Measurements from ENCODE around the gene PTCD2.

The PTCD2 gene

GRCh38 chr5:72330712-72331111 lies 10.5 kb downstream of the PTCD2 start:
- Histone ChIP-seq H3K4me1 (ENCODE audit: control insufficient read depth, low read length) (no peaks in the 10 kb centered on the region), H3K27me3 (ENCODE audit: control insufficient read depth, low read length) (no peaks in the 10 kb centered on the region), H4K20me1 (ENCODE audit: control insufficient read depth, insufficient read depth, low read depth, low read length) (no peaks in the 10 kb centered on the region), H3K27ac (ENCODE audit: low read depth, low read length) (no peak overlapping the region), H3K36me3 (ENCODE audit: control insufficient read depth, low read length) (peaks cover 70% of the 10 kb centered on the region), H3K79me2 (ENCODE audit: control insufficient read depth, low read length) (no peaks in the 10 kb centered on the region), H3F3A (ENCODE audit: control insufficient read depth, insufficient read depth) (no peaks in the 10 kb centered on the region), H3K4me2 (ENCODE audit: low read length) (no peak overlapping the region), H3K9me2 (replicated peaks; ENCODE audit: control insufficient read depth, low read length) (no peaks in the 10 kb centered on the region), H3K9me3 (ENCODE audit: control insufficient read depth, insufficient read depth, low read length) (no peaks in the 10 kb centered on the region), H3K4me3 (ENCODE audit: low read length) (no peak overlapping the region)
- TF ChIP-seq EZH2phosphoT487 (IDR thresholded peaks at IDR 0.05; ENCODE audit: borderline replicate concordance, low read length): no peak
- TF ChIP-seq CTCF (IDR thresholded peaks at IDR 0.05; ENCODE audit: low read depth, low read length, poor library complexity, severe bottlenecking): no peak

GRCh38 chr5:72337159-72337558 lies 17.0 kb downstream of the PTCD2 start:
- no peaks in the 10 kb centered on the region for H4K20me1 ChIP-seq (ENCODE audit: control insufficient read depth, insufficient read depth, low read depth, low read length)
- no peaks in the 10 kb centered on the region for H3K4me1 ChIP-seq (ENCODE audit: control insufficient read depth, low read length)
- no peaks in the 10 kb centered on the region for H3K9me3 ChIP-seq (ENCODE audit: control insufficient read depth, insufficient read depth, low read length)
- no peaks in the 10 kb centered on the region for H3K79me2 ChIP-seq (ENCODE audit: control insufficient read depth, low read length)
- H3F3A ChIP-seq (ENCODE audit: control insufficient read depth, insufficient read depth): 0 out of 2 replicates have a peak, but pooled peaks cover 4% of the 10 kb centered on the region
- H3K36me3 ChIP-seq (ENCODE audit: control insufficient read depth, low read length): peaks cover 61% of the 10 kb centered on the region
- no peak overlapping the region for H3K4me3 ChIP-seq (ENCODE audit: low read length)
- H3K9me2 ChIP-seq (replicated peaks; ENCODE audit: control insufficient read depth, low read length): no peaks in the 10 kb centered on the region
- H3K27ac ChIP-seq (ENCODE audit: low read depth, low read length): no peak overlapping the region
- TF ChIP-seq CTCF (IDR thresholded peaks at IDR 0.05; ENCODE audit: low read depth, low read length, poor library complexity, severe bottlenecking) (no peak), EZH2phosphoT487 (IDR thresholded peaks at IDR 0.05; ENCODE audit: borderline replicate concordance, low read length) (no peak)
- no peaks in the 10 kb centered on the region for H3K27me3 ChIP-seq (ENCODE audit: control insufficient read depth, low read length)
- no peak overlapping the region for H3K4me2 ChIP-seq (ENCODE audit: low read length)

GRCh38 chr5:72338689-72339209 lies 18.6 kb downstream of the PTCD2 start:
- no peak overlapping the region for H3K4me2 ChIP-seq (ENCODE audit: low read length)
- H3K9me3 ChIP-seq (ENCODE audit: control insufficient read depth, insufficient read depth, low read length): no peaks in the 10 kb centered on the region
- no peak overlapping the region for H3K4me3 ChIP-seq (ENCODE audit: low read length)
- TF ChIP-seq EZH2phosphoT487 (IDR thresholded peaks at IDR 0.05; ENCODE audit: borderline replicate concordance, low read length) (no peak), CTCF (IDR thresholded peaks at IDR 0.05; ENCODE audit: low read depth, low read length, poor library complexity, severe bottlenecking) (no peak)
- H3K27me3 ChIP-seq (ENCODE audit: control insufficient read depth, low read length): no peaks in the 10 kb centered on the region
- no peaks in the 10 kb centered on the region for H3K4me1 ChIP-seq (ENCODE audit: control insufficient read depth, low read length)
- H3K79me2 ChIP-seq (ENCODE audit: control insufficient read depth, low read length): no peaks in the 10 kb centered on the region
- no peaks in the 10 kb centered on the region for H3K9me2 ChIP-seq (replicated peaks; ENCODE audit: control insufficient read depth, low read length)
- H3F3A ChIP-seq (ENCODE audit: control insufficient read depth, insufficient read depth): 0 out of 2 replicates have a peak, but pooled peaks cover 4% of the 10 kb centered on the region
- no peak overlapping the region for H3K27ac ChIP-seq (ENCODE audit: low read depth, low read length)
- no peaks in the 10 kb centered on the region for H4K20me1 ChIP-seq (ENCODE audit: control insufficient read depth, insufficient read depth, low read depth, low read length)
- peaks cover 63% of the 10 kb centered on the region for H3K36me3 ChIP-seq (ENCODE audit: control insufficient read depth, low read length)

Measured in DOHH2 (cell line).